BE2C (cell line): ENCODE measurements around the gene SLC25A38.

Experiments
- DNase-seq: peaks from one replicate; pipeline ENCODE4 v3.0.0-alpha.2; 2020
- H3K27me3 ChIP-seq: fragments of 250-450 bp; sonication (Bioruptor Pico); 2 replicates; pipeline ENCODE4 v1.5.1; 2020; ENCODE audit warnings: mild to moderate bottlenecking
- H3K36me3 ChIP-seq: fragments of 250-450 bp; sonication (Bioruptor Pico); 2 replicates; pipeline ENCODE4 v1.5.1; 2020; ENCODE audit warnings: mild to moderate bottlenecking
- H3K4me1 ChIP-seq: fragments of 250-450 bp; sonication (Bioruptor Pico); 2 replicates; pipeline ENCODE4 v1.5.1; 2020
- H3K4me3 ChIP-seq: 2 replicates; pipeline ENCODE4 v1.5.1; 2011; ENCODE audit warnings: low read depth, low read length
- H3K9me3 ChIP-seq: fragments of 250-450 bp; sonication (Bioruptor Pico); 2 replicates; pipeline ENCODE4 v1.5.1; 2020
- TF ChIP-seq, protein P1 (sequence below): IDR thresholded peaks from 2 replicates; pipeline ENCODE4 v1.5.1; 2012; ENCODE audit warnings: mild to moderate bottlenecking, low read depth, low read length

Gene SLC25A38

DNA sequence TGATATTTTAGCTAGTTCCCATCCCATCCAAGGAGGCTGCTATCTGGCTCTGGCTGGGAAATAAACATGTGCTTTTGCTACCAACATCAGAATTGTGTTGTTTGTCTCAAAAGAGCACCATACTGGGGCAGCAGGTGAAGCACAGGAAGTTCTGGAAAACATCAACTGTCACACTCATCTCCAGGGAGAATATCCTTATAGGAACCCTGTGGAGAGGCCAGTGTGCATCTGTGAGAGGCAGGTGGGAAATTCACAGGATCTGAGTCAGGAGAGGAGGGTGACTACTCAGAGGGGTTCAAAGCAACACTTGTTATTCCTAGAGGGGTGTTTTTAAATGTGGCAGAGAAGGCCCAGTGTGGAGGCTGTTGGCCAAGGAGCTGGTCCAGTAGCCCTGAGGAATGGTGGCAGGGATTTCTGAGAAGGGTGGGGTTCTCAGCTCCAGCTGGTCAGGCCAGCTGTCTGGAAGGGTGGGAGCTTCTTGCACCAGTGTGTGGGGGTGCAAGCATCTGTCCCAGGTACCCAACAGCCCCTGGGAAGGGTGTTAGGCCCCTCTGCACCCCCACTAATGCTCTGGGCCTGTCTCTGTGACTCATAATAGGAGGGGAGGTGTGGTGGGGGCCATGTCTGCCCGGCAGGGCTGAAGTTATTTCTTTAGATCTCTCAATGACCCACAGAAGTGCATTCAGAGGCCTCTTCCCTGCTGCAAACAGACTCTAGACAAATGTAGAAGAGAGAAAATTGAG is 52.0 kb downstream of the SLC25A38 start:
- peaks cover 7% of the 10 kb centered on the region for H3K4me1 ChIP-seq
- H3K27me3 ChIP-seq = no peaks in the 10 kb centered on the region
- TF ChIP-seq, protein P1, sequence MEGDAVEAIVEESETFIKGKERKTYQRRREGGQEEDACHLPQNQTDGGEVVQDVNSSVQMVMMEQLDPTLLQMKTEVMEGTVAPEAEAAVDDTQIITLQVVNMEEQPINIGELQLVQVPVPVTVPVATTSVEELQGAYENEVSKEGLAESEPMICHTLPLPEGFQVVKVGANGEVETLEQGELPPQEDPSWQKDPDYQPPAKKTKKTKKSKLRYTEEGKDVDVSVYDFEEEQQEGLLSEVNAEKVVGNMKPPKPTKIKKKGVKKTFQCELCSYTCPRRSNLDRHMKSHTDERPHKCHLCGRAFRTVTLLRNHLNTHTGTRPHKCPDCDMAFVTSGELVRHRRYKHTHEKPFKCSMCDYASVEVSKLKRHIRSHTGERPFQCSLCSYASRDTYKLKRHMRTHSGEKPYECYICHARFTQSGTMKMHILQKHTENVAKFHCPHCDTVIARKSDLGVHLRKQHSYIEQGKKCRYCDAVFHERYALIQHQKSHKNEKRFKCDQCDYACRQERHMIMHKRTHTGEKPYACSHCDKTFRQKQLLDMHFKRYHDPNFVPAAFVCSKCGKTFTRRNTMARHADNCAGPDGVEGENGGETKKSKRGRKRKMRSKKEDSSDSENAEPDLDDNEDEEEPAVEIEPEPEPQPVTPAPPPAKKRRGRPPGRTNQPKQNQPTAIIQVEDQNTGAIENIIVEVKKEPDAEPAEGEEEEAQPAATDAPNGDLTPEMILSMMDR = no peak
- DNase-seq = peak; percentile 24
- no peaks in the 10 kb centered on the region for H3K9me3 ChIP-seq
- H3K36me3 ChIP-seq = no peaks in the 10 kb centered on the region
- H3K4me3 ChIP-seq = no peak overlapping the region

DNA sequence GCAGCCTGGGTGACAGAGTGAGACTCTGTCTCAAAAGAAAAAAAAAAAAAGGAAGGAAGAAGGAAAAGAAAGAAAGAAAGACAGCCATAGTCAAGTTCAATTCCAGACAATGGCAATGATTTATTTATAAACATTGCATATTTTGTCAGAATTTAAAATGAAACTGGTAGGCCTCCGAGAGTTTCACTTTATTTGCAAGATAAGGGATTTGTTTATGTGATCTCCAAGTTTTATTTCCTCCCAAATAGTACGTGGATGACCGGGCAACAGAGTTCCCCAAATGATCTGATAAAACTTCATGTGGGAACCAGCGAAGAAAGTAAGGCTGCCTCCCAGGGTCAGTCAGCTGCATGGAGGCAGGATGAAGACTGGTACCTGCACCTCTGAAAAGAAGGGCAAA is 55.7 kb downstream of the SLC25A38 start:
- Histone ChIP-seq H3K4me3 (no peak overlapping the region), H3K27me3 (no peaks in the 10 kb centered on the region), H3K9me3 (no peaks in the 10 kb centered on the region), H3K4me1 (peaks cover 7% of the 10 kb centered on the region), H3K36me3 (no peaks in the 10 kb centered on the region)
- TF ChIP-seq, protein P1 = no peak
- DNase-seq = no peak

DNA sequence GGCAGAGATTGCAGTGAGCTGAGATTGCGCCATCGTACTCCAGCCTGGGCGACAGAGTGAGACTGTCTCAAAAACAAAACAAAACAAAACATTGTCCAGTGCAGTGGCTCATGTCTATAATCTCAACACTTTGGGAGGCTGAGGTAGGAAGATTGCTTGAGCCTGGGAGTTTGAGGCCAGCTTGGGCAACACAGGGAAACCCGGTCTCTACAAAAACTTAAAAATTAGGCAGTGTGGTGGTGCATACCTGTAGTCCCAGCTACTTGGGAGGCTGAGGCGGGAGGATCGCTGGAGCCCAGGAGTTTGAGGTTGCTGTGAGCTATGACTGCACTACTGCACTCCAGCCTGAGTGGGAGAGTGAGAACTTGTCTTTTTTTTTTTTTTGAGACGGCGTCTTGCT is 57.1 kb downstream of the SLC25A38 start:
- H3K4me1 ChIP-seq = no peaks in the 10 kb centered on the region; the same call in 1 of the 2 replicates
- no peak for DNase-seq
- no peaks in the 10 kb centered on the region for H3K27me3 ChIP-seq
- TF ChIP-seq, protein P1 = no peak
- no peaks in the 10 kb centered on the region for H3K9me3 ChIP-seq
- H3K36me3 ChIP-seq = no peaks in the 10 kb centered on the region
- no peak overlapping the region for H3K4me3 ChIP-seq

DNA sequence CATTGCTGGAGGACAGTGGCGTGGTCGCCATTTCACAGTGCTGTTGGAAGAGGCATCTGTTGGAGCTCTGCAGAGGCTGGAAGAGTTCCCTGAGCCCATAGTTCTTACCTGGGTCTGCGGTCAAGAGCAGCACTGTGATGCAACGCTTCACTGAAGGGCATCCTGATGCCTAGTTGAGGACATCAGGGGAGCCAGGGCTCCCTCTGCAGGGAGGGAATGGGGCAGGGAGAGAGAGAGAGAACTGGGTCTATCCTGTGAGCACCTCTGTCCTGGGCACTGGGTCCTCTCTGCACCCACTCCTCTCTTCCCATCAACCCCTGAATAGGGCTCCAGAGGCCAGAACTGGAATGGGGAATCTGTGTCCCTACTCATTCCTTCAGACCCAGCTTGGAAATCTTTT is 60.4 kb downstream of the SLC25A38 start:
- TF ChIP-seq, protein P1 = peak; percentile 41
- no peaks in the 10 kb centered on the region; the same call in 1 of the 2 replicates for H3K4me1 ChIP-seq
- DNase-seq = peak; percentile 14
- no peaks in the 10 kb centered on the region for H3K27me3 ChIP-seq
- no peaks in the 10 kb centered on the region for H3K9me3 ChIP-seq
- H3K4me3 ChIP-seq = no peak overlapping the region
- no peaks in the 10 kb centered on the region for H3K36me3 ChIP-seq

DNA sequence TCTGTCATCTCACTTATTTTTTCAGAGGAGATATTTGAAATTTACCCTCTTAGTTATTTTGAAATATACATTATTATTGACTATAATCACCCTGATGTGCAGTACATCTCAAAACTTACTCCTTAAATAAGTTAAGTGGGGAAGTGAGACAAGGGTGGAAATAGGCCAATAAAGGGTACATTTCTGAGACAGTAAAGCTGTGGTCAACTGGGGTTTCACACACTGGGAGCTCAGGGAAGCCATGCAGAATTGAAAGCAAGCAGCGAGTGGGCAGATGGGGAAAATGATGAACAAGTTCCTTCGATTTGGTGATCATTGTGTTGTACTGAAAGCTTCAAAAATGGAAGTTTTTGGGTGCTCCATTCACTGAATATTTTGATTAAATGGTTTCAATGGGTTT is 62.8 kb downstream of the SLC25A38 start:
- Histone ChIP-seq H3K9me3 (no peaks in the 10 kb centered on the region), H3K36me3 (no peaks in the 10 kb centered on the region), H3K27me3 (no peaks in the 10 kb centered on the region), H3K4me3 (no peak overlapping the region), H3K4me1 (no peaks in the 10 kb centered on the region)
- DNase-seq = no peak
- TF ChIP-seq, protein P1 = no peak

DNA sequence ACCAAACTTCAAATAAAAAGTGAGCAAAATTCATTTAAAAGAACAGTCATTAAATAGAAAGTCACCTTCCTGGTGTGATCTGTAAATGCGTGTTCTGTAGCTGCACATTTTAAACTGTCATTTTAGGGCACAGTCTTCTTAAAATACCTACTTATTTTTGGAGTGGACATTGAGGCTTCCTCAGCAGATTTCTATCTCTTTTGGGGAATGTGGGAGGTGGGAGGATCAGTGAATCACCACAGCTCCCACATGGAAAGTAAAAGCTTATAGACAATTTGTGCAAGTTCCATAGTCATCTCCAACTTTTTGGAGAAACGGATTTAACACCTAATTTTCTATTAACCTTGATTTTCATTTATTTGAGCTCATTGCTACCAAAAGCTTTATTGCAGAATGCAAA is 63.3 kb downstream of the SLC25A38 start:
- no peaks in the 10 kb centered on the region for H3K27me3 ChIP-seq
- TF ChIP-seq, protein P1 = no peak
- H3K4me1 ChIP-seq = no peaks in the 10 kb centered on the region

More for the DNA sequence above, 63.3 kb downstream of the SLC25A38 start:
- H3K9me3 ChIP-seq = no peaks in the 10 kb centered on the region
- H3K36me3 ChIP-seq = no peaks in the 10 kb centered on the region
- H3K4me3 ChIP-seq = no peak overlapping the region
- DNase-seq = no peak
